OCI-LY3 (cell line): ENCODE data around the gene NUDT4B.
"Not testable (repeated sequence)": the region's sequence is repeated elsewhere in the genome, so short reads cannot be mapped to it uniquely, and the experiment has no call there.

Experiments
- EZH2phosphoT487 ChIP-seq: fragments of 200-600 bp; shearing (Covaris generic); IDR thresholded peaks from 2 replicates; pipeline ENCODE4 v1.6.1; 2018; ENCODE audit warnings: antibody characterized with exemption, mixed run types, low read depth
- TF ChIP-seq, protein P1 (sequence below): fragments of 200-600, 300-600 bp; sonication (generic); IDR thresholded peaks from 2 replicates; pipeline ENCODE4 v1.5.1; 2014; ENCODE audit warnings: antibody characterized with exemption, low read length, low read depth

DNA sequence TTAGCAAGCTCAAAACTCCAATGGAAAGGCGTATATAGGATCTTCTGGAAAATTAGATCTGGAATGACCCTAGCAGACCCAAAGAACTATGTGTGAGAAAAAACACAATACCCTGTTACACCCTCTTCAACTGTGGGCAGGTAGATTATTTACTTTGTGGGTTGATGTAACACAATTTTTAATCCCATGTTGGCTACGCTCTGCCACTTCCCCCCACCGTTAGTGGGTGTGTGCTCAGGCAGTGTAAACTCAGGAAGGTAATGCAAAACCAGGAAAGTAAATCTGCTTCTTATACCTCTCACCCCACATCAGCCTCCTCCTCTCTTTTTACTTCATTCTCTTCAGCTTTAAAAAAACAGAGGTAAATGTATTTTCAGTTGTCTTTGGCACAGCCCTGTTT is 23.7 kb upstream of the NUDT4B start:
- TF ChIP-seq, protein P1, sequence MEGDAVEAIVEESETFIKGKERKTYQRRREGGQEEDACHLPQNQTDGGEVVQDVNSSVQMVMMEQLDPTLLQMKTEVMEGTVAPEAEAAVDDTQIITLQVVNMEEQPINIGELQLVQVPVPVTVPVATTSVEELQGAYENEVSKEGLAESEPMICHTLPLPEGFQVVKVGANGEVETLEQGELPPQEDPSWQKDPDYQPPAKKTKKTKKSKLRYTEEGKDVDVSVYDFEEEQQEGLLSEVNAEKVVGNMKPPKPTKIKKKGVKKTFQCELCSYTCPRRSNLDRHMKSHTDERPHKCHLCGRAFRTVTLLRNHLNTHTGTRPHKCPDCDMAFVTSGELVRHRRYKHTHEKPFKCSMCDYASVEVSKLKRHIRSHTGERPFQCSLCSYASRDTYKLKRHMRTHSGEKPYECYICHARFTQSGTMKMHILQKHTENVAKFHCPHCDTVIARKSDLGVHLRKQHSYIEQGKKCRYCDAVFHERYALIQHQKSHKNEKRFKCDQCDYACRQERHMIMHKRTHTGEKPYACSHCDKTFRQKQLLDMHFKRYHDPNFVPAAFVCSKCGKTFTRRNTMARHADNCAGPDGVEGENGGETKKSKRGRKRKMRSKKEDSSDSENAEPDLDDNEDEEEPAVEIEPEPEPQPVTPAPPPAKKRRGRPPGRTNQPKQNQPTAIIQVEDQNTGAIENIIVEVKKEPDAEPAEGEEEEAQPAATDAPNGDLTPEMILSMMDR = not testable (repeated sequence)
- not testable (repeated sequence) for TF ChIP-seq EZH2phosphoT487
